Breast epithelium (tissue), 4 donors: ENCODE measurements around the gene UBE3C. TPM values are rescaled to one million over a fixed set of nuclear protein-coding genes. Genes with fewer than 3 reads are reported as not detected.
"Not testable (repeated sequence)": the region's sequence is repeated elsewhere in the genome, so short reads cannot be mapped to it uniquely, and the experiment has no call there.

Experiments
- DNase-seq, 2 donors: peaks; one replicate each; pipeline ENCODE4 v3.0.0-alpha.2; 2019; ENCODE audit warnings: low spot score in 2 of 2
- H3K27ac ChIP-seq, 2 donors: fragments of 200-600 bp; sonication (generic) in 1 of 2; one replicate each; pipeline ENCODE4 v1.5.1; 2016 to 2019; ENCODE audit warnings: mild to moderate bottlenecking in 1 of 2
- H3K27me3 ChIP-seq, 2 donors: fragments of 200-600 bp; sonication (generic) in 1 of 2; one replicate each; pipeline versions ENCODE4 v1.5.1 to v1.6.0; 2017 to 2019; ENCODE audit warnings: control low read depth in 1 of 2, mild to moderate bottlenecking in 1 of 2
- H3K36me3 ChIP-seq: fragments of 200-600 bp; one replicate; pipeline ENCODE4 v1.5.1; 2019
- H3K4me1 ChIP-seq, 2 donors: fragments of 200-600 bp; sonication (generic); one replicate each; pipeline ENCODE4 v1.5.1; 2016 to 2019; ENCODE audit warnings: control low read depth in 1 of 2
- H3K4me3 ChIP-seq, 3 donors: fragments of 200-600 bp; sonication (generic); 1 replicate in 2 of 3; 2 replicates in 1 of 3; pipeline ENCODE4 v1.5.1; 2016 to 2019; ENCODE audit warnings: mild to moderate bottlenecking in 3 of 3, moderate library complexity in 2 of 3
- H3K9me3 ChIP-seq, 2 donors: fragments of 200-600 bp; sonication (generic) in 1 of 2; one replicate each; pipeline ENCODE4 v1.5.1; 2016 to 2019; ENCODE audit warnings: control low read depth in 1 of 2
- CTCF ChIP-seq, 3 donors: fragments of 450-650 bp; IDR thresholded peaks; one replicate each; pipeline ENCODE4 v1.5.1; 2016 to 2017; ENCODE audit warnings: antibody characterized with exemption in 3 of 3, mild to moderate bottlenecking in 3 of 3, moderate library complexity in 3 of 3
- POLR2A ChIP-seq: fragments of 450-650 bp; IDR thresholded peaks from one replicate; pipeline ENCODE4 v1.6.1; 2016; ENCODE audit warnings: antibody characterized with exemption, mild to moderate bottlenecking, moderate library complexity
- POLR2AphosphoS5 ChIP-seq, 3 donors: sonication (generic); formaldehyde crosslinking; IDR thresholded peaks; one replicate each; pipeline ENCODE4 v1.6.1; 2017; ENCODE audit warnings: antibody characterized with exemption in 3 of 3
- intact Hi-C: fragments of 100-400 bp; cut with DNase I; formaldehyde crosslinking; loops from one replicate; pipeline ENCODE4 v1.15.1; 2023; ENCODE audit warnings: low total_unique reads
- total RNA-seq, 3 donors: library from RNA; depleted of rRNA; stranded (reverse); fragments of >200 nt; gene quantifications; one replicate each; pipeline ENCODE4 v1.1.0, GENCODE V29; 2016

Gene UBE3C
- total RNA-seq, 3 donors from 2014 or later: 63.0 to 96.4 (median 87.4) TPM

GRCh38 chr7:157276091-157276561, 137.4 kb downstream of the UBE3C start:
- DNase-seq: no peak
- no peaks in the 10 kb centered on the region for H3K36me3 ChIP-seq
- intact Hi-C loops: no loop called here
- H3K4me1 ChIP-seq: peaks cover 4 to 17% of the 10 kb centered on the region in 2 donors
- no peak overlapping the region for H3K4me3 ChIP-seq
- no peak for TF ChIP-seq POLR2A
- no peak for TF ChIP-seq POLR2AphosphoS5 (IDR thresholded peaks at IDR 0.05)
- no peak for TF ChIP-seq CTCF (IDR thresholded peaks at IDR 0.05)
- H3K27me3 ChIP-seq: no peaks in the 10 kb centered on the region
- no peaks in the 10 kb centered on the region for H3K9me3 ChIP-seq
- no peak overlapping the region for H3K27ac ChIP-seq

GRCh38 chr7:157276731-157277562, 138.2 kb downstream of the UBE3C start:
- Histone ChIP-seq H3K27ac (peak overlapping the region in 1 of 2 donors; percentile 34), H3K9me3 (no peaks in the 10 kb centered on the region), H3K27me3 (no peaks in the 10 kb centered on the region), H3K4me3 (no peak overlapping the region), H3K36me3 (no peaks in the 10 kb centered on the region), H3K4me1 (peaks cover 4 to 17% of the 10 kb centered on the region in 2 donors)
- DNase-seq: no peak
- intact Hi-C loops: no loop called here
- TF ChIP-seq POLR2A (no peak), POLR2AphosphoS5 (IDR thresholded peaks at IDR 0.05) (no peak), CTCF (IDR thresholded peaks at IDR 0.05) (no peak)

- DNase-seq, H3K27me3 ChIP-seq, intact Hi-C loops, H3K4me3 ChIP-seq, H3K9me3 ChIP-seq, H3K36me3 ChIP-seq: not testable (repeated sequence)
- Histone ChIP-seq H3K4me1 (peaks cover 4 to 13% of the 10 kb centered on the region in 2 donors), H3K27ac (peak overlapping the region in 1 of 2 donors; percentile 34)
These were observed 138.8 kb downstream of the UBE3C start for GRCh38 chr7:157277568-157277967.

DNA sequence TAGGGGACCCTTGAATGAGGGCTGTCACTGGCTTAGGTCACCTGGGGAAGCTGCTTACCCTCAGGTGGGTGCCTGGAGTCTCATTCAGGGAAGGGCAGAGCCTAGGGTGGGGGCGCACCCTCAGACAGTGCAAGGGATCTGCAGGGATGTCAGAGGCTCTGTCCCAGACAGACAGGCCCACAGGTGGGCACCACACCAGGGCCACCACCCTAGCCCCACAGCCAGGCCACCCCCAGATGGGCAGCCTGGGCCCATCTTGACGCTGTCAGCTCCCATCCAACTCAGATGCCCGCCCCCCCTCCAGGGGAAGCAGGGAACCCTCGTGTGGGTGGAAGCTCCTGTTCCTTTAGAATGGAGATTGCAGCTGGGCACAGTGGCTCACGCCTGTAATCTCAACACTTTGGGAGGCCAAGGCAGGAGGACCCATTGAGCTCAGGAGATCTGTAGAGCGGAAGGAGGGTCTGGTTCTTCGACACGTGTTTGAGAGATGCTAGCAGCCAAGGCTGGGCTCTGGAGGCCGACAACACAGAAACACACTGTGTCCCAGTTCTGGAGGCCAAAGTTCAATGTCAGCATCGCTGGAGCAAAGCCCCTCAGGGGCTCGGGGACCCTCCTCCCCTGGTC, 139.6 kb downstream of the UBE3C start:
- Histone ChIP-seq H3K27ac (no peak overlapping the region), H3K4me3 (no peak overlapping the region), H3K4me1 (peaks cover 2 to 8% of the 10 kb centered on the region in 2 donors), H3K27me3 (no peaks in the 10 kb centered on the region), H3K36me3 (no peaks in the 10 kb centered on the region), H3K9me3 (no peaks in the 10 kb centered on the region)
- intact Hi-C loops: no loop called here
- TF ChIP-seq CTCF (IDR thresholded peaks at IDR 0.05) (no peak), POLR2AphosphoS5 (IDR thresholded peaks at IDR 0.05) (no peak), POLR2A (no peak)
- no peak for DNase-seq

GRCh38 chr7:157278791-157279724, 140.3 kb downstream of the UBE3C start:
- TF ChIP-seq CTCF (IDR thresholded peaks at IDR 0.05) (no peak), POLR2AphosphoS5 (IDR thresholded peaks at IDR 0.05) (no peak), POLR2A (no peak)
- Histone ChIP-seq H3K27ac (peak overlapping the region; percentile 63 to 79), H3K36me3 (no peaks in the 10 kb centered on the region), H3K4me1 (peaks cover 0 to under 1% of the 10 kb centered on the region in 2 donors), H3K4me3 (peak overlapping the region; percentile 55 to 86 (median 64)), H3K9me3 (peaks cover 3 to 4% of the 10 kb centered on the region in 2 donors), H3K27me3 (no peaks in the 10 kb centered on the region)
- intact Hi-C loops: no loop called here
- peak in 1 of 2 donors; percentile 72 for DNase-seq
